ENCODE results near the gene PFN1. TPM values are rescaled to one million over a fixed set of nuclear protein-coding genes. Genes with fewer than 3 reads are reported as not detected.

Gene PFN1
- total and polyA plus RNA-seq, 7 donors, result 690 to 1,404 (median 911) TPM

- no peak overlapping the region for H3K27ac ChIP-seq
- H3K27me3 ChIP-seq, result peaks cover 26 to 46% (median 29%) of the 10 kb centered on the region in 3 donors
- no peak for DNase-seq
- H3K4me3 ChIP-seq, result no peak overlapping the region
- 91 to 93% methylated on average over 27 of the region's 27 CpGs for WGBS, 2 donors
- intact Hi-C loops (cut with DNase I), result no loop called here
- peaks cover 43 to 58% (median 53%) of the 10 kb centered on the region in 4 donors for H3K36me3 ChIP-seq
- H3K4me1 ChIP-seq, result peaks cover 0 to 32% (median 19%) of the 10 kb centered on the region in 4 donors
- TF ChIP-seq POLR2A (IDR thresholded peaks at IDR 0.05) (no peak), POLR2AphosphoS5 (IDR thresholded peaks at IDR 0.05) (no peak), EP300 (IDR thresholded peaks at IDR 0.05) (no peak)
- TF ChIP-seq, protein P1, sequence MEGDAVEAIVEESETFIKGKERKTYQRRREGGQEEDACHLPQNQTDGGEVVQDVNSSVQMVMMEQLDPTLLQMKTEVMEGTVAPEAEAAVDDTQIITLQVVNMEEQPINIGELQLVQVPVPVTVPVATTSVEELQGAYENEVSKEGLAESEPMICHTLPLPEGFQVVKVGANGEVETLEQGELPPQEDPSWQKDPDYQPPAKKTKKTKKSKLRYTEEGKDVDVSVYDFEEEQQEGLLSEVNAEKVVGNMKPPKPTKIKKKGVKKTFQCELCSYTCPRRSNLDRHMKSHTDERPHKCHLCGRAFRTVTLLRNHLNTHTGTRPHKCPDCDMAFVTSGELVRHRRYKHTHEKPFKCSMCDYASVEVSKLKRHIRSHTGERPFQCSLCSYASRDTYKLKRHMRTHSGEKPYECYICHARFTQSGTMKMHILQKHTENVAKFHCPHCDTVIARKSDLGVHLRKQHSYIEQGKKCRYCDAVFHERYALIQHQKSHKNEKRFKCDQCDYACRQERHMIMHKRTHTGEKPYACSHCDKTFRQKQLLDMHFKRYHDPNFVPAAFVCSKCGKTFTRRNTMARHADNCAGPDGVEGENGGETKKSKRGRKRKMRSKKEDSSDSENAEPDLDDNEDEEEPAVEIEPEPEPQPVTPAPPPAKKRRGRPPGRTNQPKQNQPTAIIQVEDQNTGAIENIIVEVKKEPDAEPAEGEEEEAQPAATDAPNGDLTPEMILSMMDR (IDR thresholded peaks at IDR 0.05), result no peak
- H3K9me3 ChIP-seq, result no peaks in the 10 kb centered on the region
These were observed 51.8 kb downstream of the PFN1 start for GRCh38 chr17:4896332-4897197.

GRCh38 chr17:4895657-4896331 lies 52.5 kb downstream of the PFN1 start:
- Histone ChIP-seq H3K36me3 (peaks cover 44 to 66% (median 61%) of the 10 kb centered on the region in 4 donors), H3K9me3 (no peaks in the 10 kb centered on the region), H3K4me3 (no peak overlapping the region), H3K27me3 (peaks cover 18 to 38% (median 24%) of the 10 kb centered on the region in 3 donors), H3K4me1 (peaks cover 0 to 24% (median 18%) of the 10 kb centered on the region in 4 donors), H3K27ac (no peak overlapping the region)
- TF ChIP-seq EP300 (IDR thresholded peaks at IDR 0.05) (no peak), POLR2A (IDR thresholded peaks at IDR 0.05) (no peak), POLR2AphosphoS5 (IDR thresholded peaks at IDR 0.05) (no peak)
- TF ChIP-seq, protein P1 (IDR thresholded peaks at IDR 0.05), result no peak
- DNase-seq, result no peak
- 79 to 84% methylated on average over 27 of the region's 27 CpGs for WGBS, 2 donors
- intact Hi-C loops (cut with DNase I), result no loop called here

Small RNA genes within 50 kb of the gene (small RNA-seq; reads per million reads assigned to genes)
- gene MIR6864 (0 to 0.51 (median 0.32) reads per million in 3 donors), gene MIR6865 (0 reads per million in 3 donors)

Other genes starting within 250 kb of the PFN1 start
- 10 to 100 TPM; 20.0 to 37.7 (median 26.2) TPM for gene PELP1, start 244.4 kb downstream of the PFN1 start, total RNA-seq
- 10 to 100 TPM in 1 of 3 donors, 1 to 10 TPM in 2; 4.2 to 27.0 (median 9.9) TPM for gene PELP1, start 244.4 kb downstream of the PFN1 start, polyA plus RNA-seq
- gene ARRB2, start 237.9 kb downstream of the PFN1 start, total RNA-seq, result 10 to 100 TPM; 22.1 to 35.7 (median 28.2) TPM
- gene ARRB2, start 237.9 kb downstream of the PFN1 start, polyA plus RNA-seq, result 10 to 100 TPM; 38.4 to 51.7 (median 39.3) TPM
- 10 to 100 TPM; 31.1 to 43.6 (median 38.3) TPM for gene MED11, start 217.1 kb downstream of the PFN1 start, total RNA-seq
- 10 to 100 TPM; 35.8 to 61.9 (median 47.4) TPM for gene MED11, start 217.1 kb downstream of the PFN1 start, polyA plus RNA-seq
- under 1 TPM in 3 of 4 donors, not detected in 1; 0.36 to 0.55 (median 0.49) TPM for gene ZMYND15, start 208.7 kb downstream of the PFN1 start, total RNA-seq
- gene ZMYND15, start 208.7 kb downstream of the PFN1 start, polyA plus RNA-seq, result 1 to 10 TPM in 2 of 3 donors, not detected in 1; 1.1 to 1.2 TPM
- gene CXCL16, start 208.6 kb downstream of the PFN1 start, total RNA-seq, result 1 to 10 TPM; 4.6 to 6.8 (median 5.3) TPM
- 10 to 100 TPM; 21.6 to 32.8 (median 29.0) TPM for gene CXCL16, start 208.6 kb downstream of the PFN1 start, polyA plus RNA-seq
- gene TM4SF5, start 176.6 kb downstream of the PFN1 start, total RNA-seq, result not detected
- 10 to 100 TPM in 2 of 3 donors, 1 to 10 TPM in 1; 7.8 to 19.2 (median 11.1) TPM for gene TM4SF5, start 176.6 kb downstream of the PFN1 start, polyA plus RNA-seq
- gene VMO1, start 162.2 kb downstream of the PFN1 start, total RNA-seq, result 1 to 10 TPM in 3 of 4 donors, not detected in 1; 1.1 to 6.4 (median 4.1) TPM
- 1 to 10 TPM in 2 of 3 donors, not detected in 1; 2.2 to 4.4 TPM for gene VMO1, start 162.2 kb downstream of the PFN1 start, polyA plus RNA-seq
- gene GLTPD2, start 159.6 kb downstream of the PFN1 start, total RNA-seq, result not detected
- gene GLTPD2, start 159.6 kb downstream of the PFN1 start, polyA plus RNA-seq, result 1 to 10 TPM in 1 of 3 donors, under 1 TPM in 1, not detected in 1; 0.06 to 1.6 TPM
- 100 to 1,000 TPM; 153 to 242 (median 192) TPM for gene PSMB6, start 152.4 kb downstream of the PFN1 start, total RNA-seq
- 100 to 1,000 TPM; 172 to 213 (median 201) TPM for gene PSMB6, start 152.4 kb downstream of the PFN1 start, polyA plus RNA-seq
- 10 to 100 TPM in 3 of 4 donors, 1 to 10 TPM in 1; 9.3 to 20.5 (median 12.3) TPM for gene PLD2, start 141.4 kb downstream of the PFN1 start, total RNA-seq
- 10 to 100 TPM in 1 of 3 donors, 1 to 10 TPM in 2; 6.0 to 18.0 (median 7.9) TPM for gene PLD2, start 141.4 kb downstream of the PFN1 start, polyA plus RNA-seq
- gene MINK1, start 115.2 kb downstream of the PFN1 start, total RNA-seq, result 10 to 100 TPM; 17.1 to 43.8 (median 21.0) TPM
- gene MINK1, start 115.2 kb downstream of the PFN1 start, polyA plus RNA-seq, result 100 to 1,000 TPM in 1 of 3 donors, 10 to 100 TPM in 2; 45.0 to 117 (median 63.8) TPM
- 1 to 10 TPM in 1 of 4 donors, under 1 TPM in 3; 0.68 to 2.8 (median 0.85) TPM for gene C17orf107, start 49.0 kb downstream of the PFN1 start, total RNA-seq
- gene C17orf107, start 49.0 kb downstream of the PFN1 start, polyA plus RNA-seq, result 1 to 10 TPM in 1 of 3 donors, under 1 TPM in 2; under 0.01 to 1.7 (median 0.69) TPM
- under 1 TPM in 3 of 4 donors, not detected in 1; 0.49 to 0.55 (median 0.54) TPM for gene CHRNE, start 45.4 kb downstream of the PFN1 start, total RNA-seq
- under 1 TPM in 2 of 3 donors, not detected in 1; 0.46 to 0.57 TPM for gene CHRNE, start 45.4 kb downstream of the PFN1 start, polyA plus RNA-seq
- not detected for gene GP1BA, start 16.3 kb downstream of the PFN1 start, total RNA-seq
- 1 to 10 TPM in 1 of 3 donors, not detected in 2; 1.1 TPM for gene GP1BA, start 16.3 kb downstream of the PFN1 start, polyA plus RNA-seq
- gene SLC25A11, start 8.5 kb downstream of the PFN1 start, total RNA-seq, result 10 to 100 TPM; 41.0 to 60.3 (median 48.6) TPM
- gene SLC25A11, start 8.5 kb downstream of the PFN1 start, polyA plus RNA-seq, result 10 to 100 TPM; 57.7 to 82.8 (median 79.9) TPM
- 10 to 100 TPM; 51.2 to 71.2 (median 60.3) TPM for gene RNF167, start 8.3 kb downstream of the PFN1 start, total RNA-seq
- gene RNF167, start 8.3 kb downstream of the PFN1 start, polyA plus RNA-seq, result 100 to 1,000 TPM in 1 of 3 donors, 10 to 100 TPM in 2; 45.0 to 120 (median 83.9) TPM
- 1 to 10 TPM; 2.5 to 9.1 (median 5.1) TPM for gene ENO3, start 2.6 kb upstream of the PFN1 start, total RNA-seq
- gene ENO3, start 2.6 kb upstream of the PFN1 start, polyA plus RNA-seq, result 10 to 100 TPM in 1 of 3 donors, 1 to 10 TPM in 1, under 1 TPM in 1; 0.69 to 10.3 (median 5.4) TPM
- 10 to 100 TPM; 42.6 to 84.5 (median 72.3) TPM for gene SPAG7, start 19.3 kb upstream of the PFN1 start, total RNA-seq
- 10 to 100 TPM; 67.8 to 79.3 (median 73.9) TPM for gene SPAG7, start 19.3 kb upstream of the PFN1 start, polyA plus RNA-seq
- gene CAMTA2, start 39.1 kb upstream of the PFN1 start, total RNA-seq, result 10 to 100 TPM in 3 of 4 donors, 1 to 10 TPM in 1; 9.9 to 24.6 (median 21.7) TPM
- 10 to 100 TPM; 35.1 to 64.5 (median 42.0) TPM for gene CAMTA2, start 39.1 kb upstream of the PFN1 start, polyA plus RNA-seq
- gene INCA1, start 49.0 kb upstream of the PFN1 start, total RNA-seq, result 1 to 10 TPM in 2 of 4 donors, under 1 TPM in 2; 0.36 to 3.0 (median 1.5) TPM
- 1 to 10 TPM; 2.2 to 3.6 (median 2.3) TPM for gene INCA1, start 49.0 kb upstream of the PFN1 start, polyA plus RNA-seq
- 100 to 1,000 TPM in 1 of 4 donors, 10 to 100 TPM in 3; 46.4 to 101 (median 81.0) TPM for gene KIF1C, start 49.4 kb upstream of the PFN1 start, total RNA-seq
- 100 to 1,000 TPM in 2 of 3 donors, 10 to 100 TPM in 1; 83.3 to 164 (median 108) TPM for gene KIF1C, start 49.4 kb upstream of the PFN1 start, polyA plus RNA-seq
- not detected for gene SLC52A1, start 86.9 kb upstream of the PFN1 start, total RNA-seq
- under 1 TPM in 2 of 3 donors, not detected in 1; 0.23 to 0.74 TPM for gene SLC52A1, start 86.9 kb upstream of the PFN1 start, polyA plus RNA-seq
- 1 to 10 TPM; 4.3 to 6.1 (median 5.3) TPM for gene ZFP3, start 129.9 kb upstream of the PFN1 start, total RNA-seq
- 1 to 10 TPM; 2.4 to 3.2 (median 2.8) TPM for gene ZFP3, start 129.9 kb upstream of the PFN1 start, polyA plus RNA-seq
- gene ZNF232, start 163.3 kb upstream of the PFN1 start, total RNA-seq, result 10 to 100 TPM in 3 of 4 donors, 1 to 10 TPM in 1; 5.7 to 15.3 (median 12.7) TPM
- gene ZNF232, start 163.3 kb upstream of the PFN1 start, polyA plus RNA-seq, result 1 to 10 TPM; 4.8 to 8.7 (median 6.0) TPM
- gene USP6, start 167.5 kb upstream of the PFN1 start, total RNA-seq, result 1 to 10 TPM in 1 of 4 donors, not detected in 3; 2.5 TPM
- under 1 TPM in 1 of 3 donors, not detected in 2; 0.06 TPM for gene USP6, start 167.5 kb upstream of the PFN1 start, polyA plus RNA-seq
- 10 to 100 TPM; 15.5 to 24.3 (median 16.9) TPM for gene ZNF594, start 243.3 kb upstream of the PFN1 start, total RNA-seq
- gene ZNF594, start 243.3 kb upstream of the PFN1 start, polyA plus RNA-seq, result 1 to 10 TPM in 1 of 3 donors, under 1 TPM in 1, not detected in 1; 0.23 to 3.8 TPM